Activated gamma-delta T cell treated with anti-CD3 and anti-CD28 coated beads, Interleukin-2, amount 50 U/mL, for 16 hours (primary cell): ENCODE results near the gene CCDC69.
"Not testable (repeated sequence)": the region's sequence is repeated elsewhere in the genome, so short reads cannot be mapped to it uniquely, and the experiment has no call there.

Experiments used
- DNase-seq: peaks from one replicate; pipeline ENCODE4 v3.0.0-alpha.2; 2020; ENCODE audit warnings: low read depth

Gene CCDC69

GRCh38 chr5:151192626-151193025, 31.3 kb downstream of the CCDC69 start:
- DNase-seq = no peak

DNA sequence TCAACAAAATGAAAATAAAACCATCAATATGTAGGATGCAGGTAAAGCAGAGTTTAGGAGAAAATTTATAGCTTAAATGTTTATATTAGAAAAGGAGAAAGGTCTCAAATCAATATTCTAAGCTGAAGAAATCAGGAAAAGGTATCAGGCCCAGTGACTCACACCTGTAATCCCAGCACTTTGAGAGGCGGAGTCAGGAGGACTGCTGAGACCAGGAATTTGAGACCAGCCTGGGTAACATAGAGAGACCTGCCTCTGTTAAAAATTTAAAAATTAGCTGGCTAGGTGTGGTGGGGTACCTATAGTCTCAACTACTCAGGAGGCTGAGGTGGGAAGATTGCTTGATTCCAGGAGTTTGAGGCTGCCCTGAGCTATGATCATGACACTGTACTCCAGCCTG, 32.2 kb downstream of the CCDC69 start:
- DNase-seq = no peak

GRCh38 chr5:151189151-151189550, 34.7 kb downstream of the CCDC69 start:
- no peak for DNase-seq

DNA sequence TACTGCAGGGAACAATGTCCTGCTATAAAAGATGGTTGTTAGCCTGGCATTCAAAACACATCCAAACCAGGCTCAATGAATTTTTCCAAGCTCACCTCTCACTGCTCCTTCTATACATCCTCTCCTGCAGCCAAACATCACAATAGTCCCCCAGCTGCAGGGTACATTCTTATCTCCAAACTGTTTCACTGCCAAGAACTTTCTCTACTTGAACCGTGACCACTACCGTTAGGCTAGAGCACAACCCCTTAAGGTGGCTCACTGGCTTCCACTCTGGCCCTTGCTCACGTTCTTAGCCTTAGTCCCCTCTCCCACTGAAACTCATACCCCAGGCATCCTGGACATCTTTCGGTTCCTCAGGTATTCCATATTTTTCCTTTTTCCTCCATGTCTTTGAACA, 37.4 kb downstream of the CCDC69 start:
- no peak for DNase-seq

GRCh38 chr5:151186052-151186451, 37.8 kb downstream of the CCDC69 start:
- DNase-seq = no peak

DNA sequence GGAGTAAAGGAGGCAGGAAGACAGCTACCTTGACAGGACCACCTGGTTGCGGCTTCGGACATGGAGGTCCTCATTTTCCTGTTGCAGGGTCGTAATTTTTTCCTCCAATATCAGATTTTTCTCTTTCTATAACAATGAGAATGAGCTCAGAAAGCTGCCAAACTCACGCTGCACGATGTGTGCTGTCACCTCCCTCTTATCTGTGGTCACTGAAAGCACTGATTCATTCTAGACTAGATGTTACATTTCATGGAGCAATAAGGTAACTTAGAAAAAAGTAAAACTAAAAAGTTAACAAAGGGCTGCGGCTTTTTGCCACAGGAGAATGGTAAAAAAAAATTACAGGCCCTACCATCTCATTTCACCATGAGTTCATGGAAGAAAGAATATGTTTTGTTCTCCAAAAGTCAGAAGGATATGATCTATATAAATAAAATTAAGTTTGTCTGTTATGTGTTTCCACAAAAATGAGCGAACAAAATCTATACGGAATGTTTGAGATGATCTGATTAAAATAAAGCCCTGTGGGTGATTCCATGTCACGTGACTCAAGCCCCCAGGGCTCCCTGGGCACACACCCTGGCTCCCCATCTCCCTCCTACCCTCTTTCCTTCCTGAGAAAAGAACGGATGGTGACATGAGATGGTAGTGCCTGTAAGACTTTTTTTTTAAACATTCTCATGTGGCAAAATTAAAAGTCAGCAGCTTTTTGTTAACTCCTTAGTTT, 39.4 kb downstream of the CCDC69 start:
- DNase-seq = no peak

DNA sequence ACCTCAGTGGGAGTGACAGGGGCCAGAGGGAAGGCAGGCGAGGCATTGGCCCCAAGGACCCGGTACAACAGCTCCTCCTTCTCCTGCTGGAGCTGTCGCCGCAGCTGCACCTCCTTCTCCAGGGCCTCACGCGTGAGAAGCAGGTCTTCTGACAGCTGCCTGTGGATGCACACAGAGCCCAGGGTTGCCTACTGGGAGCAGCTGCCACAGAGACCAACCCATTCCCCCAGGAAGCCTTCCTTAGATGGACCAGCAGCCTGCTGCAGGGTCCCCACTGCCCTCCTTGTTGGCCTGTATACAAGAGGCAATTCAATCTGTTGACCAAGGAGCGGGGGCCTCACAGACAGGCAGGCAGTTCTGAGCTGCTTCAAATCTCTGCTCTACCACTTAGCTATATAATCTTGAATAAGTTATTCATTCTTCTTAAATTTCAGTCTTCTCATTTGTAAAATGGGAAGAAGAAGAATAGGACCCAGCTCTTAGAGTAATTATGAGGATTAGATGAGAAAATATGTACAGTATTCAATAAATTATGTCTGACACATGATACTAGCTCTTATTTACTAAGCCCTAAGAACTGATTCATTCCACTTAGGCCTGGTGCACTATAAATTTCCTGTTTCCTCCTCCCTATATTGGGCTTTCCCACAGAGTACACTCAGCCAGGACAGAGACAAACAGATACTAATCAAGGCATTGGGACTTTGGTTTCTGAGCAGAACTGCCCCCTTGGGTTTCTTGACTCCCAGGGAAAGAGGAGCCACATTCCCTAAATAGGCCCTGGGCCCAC, 40.2 kb downstream of the CCDC69 start:
- DNase-seq = no peak

DNA sequence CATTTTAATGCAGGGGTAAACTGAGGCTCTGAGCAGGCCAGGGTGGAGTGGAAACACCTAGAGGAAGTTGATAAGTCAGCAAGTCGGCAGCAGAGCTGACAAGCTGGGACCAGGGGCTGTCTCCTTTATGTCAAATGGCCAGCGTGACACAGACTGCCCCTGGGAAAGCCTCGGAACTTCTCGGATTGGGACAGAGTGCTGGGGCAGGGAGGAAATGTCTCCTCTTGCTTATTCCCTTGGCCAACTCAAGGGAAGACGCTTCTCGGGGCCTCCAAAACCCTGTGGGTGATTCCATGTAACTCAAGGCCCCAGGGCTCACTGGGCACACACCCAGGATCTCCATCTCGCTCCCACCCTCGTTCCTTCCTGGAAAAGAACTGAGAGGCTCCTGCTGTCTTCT, 40.9 kb downstream of the CCDC69 start:
- no peak for DNase-seq

DNA sequence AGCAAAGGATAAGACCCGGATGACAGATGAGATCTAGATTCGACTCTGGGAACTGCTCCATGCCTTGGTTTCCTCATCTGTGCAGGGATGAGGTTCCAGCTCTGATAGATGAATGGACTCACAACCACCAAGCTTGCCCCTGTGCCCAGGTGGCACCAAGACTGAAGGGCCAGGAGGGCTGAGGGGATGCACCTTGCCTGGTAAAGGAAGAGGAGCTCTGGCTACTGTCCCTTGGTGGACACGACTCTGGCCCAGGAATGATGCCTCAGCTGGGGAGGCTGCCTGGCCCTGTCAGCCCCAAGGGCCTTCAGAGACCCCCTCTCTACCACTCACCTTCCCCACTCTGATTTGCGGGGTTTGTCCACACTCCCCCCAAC, 41.4 kb downstream of the CCDC69 start:
- no peak for DNase-seq

- no peak for DNase-seq
Observed at GRCh38 chr5:151181818-151182523, 41.9 kb downstream of the CCDC69 start.

DNA sequence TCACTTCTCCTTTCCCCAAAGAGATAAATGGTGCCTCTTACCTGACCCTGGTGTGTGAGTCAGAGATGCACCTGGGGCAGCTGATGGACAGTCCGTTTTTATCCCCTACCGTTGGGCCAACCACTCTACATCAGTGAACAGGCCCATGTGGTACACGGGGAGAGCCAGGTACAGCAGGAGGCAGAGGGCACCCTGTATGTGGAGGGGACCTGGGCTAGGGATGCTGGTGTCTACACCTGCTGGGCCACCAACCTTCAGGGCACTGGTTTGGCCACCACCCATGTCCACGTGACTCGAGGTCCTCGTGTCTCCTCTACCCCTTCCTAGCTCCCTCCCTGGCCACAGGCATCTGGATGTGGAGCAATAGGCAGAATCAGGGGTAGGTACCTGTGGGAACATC, 43.6 kb downstream of the CCDC69 start:
- DNase-seq = no peak

DNA sequence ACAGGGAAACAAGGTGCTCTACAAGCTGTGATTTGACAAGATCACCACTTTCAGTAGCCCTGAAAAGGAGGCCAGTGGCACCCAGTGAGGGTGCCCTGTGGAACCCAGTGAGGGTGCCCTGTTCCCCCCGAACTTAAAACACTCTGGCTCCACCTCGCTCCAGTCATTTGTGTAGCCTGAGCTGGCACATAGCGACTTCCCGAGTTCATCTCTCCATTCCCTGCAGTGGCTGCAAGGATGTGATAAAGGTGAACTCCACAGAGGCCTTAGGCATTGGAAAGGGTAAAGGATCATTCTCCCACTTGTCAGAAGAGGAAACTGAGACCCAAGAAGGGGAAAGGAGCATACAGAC, 44.4 kb downstream of the CCDC69 start:
- DNase-seq = no peak

DNA sequence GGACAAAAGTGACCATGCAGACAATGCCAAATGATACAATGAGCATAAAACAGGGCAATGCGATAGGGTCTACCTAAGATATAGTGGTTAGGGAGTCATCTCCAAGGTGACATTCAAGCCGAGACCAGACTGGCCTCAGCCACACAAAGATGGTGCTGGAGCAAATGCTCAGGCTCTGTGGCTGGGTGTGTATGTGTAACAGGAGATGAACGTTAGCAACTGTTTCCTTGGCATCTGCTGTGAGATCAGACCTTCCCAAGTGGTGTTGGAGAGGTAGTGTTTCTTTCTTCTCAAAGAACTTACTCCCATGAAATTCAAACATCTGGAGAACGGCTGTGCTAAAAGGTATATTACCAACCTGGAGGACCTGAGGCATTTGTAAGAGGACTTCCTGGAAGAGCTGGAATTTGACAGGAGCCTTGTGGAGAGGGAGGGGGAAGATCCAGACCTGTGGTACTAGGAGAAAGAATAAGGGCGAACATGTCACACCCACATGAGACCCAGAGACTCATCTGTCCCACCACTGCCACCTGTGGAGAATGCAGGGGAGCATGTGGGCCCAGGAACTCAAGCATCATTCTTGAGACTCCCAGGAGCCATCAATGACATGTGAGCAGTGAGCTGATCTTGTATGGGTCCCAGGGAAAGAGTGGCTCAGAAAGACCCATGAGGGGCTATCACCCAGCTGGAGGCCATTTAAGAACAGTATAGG, 45.0 kb downstream of the CCDC69 start:
- no peak for DNase-seq

- no peak for DNase-seq
Observed at GRCh38 chr5:151178372-151178771, 45.5 kb downstream of the CCDC69 start.

DNA sequence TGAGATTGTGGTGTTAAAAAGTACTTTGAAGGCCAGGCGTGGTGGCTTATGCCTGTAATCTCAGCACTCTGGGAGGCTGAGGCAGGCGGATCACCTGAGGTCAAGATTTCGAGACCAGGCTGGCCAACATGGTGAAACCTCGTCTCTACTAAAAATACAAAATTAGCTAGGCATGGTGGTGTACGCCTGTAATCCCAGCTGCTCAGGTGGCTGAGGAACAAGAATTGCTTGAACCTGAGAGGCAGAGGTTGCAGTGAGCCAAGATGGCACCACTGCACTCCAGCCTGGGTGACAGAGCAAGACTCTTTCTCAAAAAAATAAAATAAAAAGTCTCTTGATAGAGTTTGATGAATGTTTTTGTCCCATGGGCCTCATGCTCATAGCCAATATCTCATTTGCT, 47.6 kb downstream of the CCDC69 start:
- not testable (repeated sequence) for DNase-seq

DNA sequence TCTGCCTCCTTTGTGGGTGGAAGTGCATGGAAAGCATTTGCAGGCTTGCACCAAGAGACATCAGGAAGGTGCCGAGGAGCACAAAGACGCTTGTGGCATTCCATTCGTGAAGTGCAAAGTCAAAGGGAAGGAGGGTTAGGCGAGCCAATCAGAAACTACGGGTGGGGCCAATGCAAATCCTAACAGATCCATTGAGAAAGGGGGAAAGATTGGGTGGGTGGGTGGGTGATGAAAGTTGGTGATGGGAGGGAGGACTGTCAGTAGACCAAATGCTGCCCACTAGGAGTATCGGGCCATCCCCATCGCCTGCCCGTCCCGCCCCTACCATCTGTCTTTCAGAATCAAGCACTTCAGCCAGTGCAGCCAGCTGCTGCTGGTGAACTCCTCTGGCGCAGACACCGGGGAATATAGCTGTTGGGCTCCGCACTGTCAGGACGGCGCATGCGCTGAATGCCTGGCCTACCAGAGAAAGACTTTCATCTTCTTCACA, 49.2 kb downstream of the CCDC69 start:
- DNase-seq = no peak

- no peak for DNase-seq
Observed at GRCh38 chr5:151173711-151174611, 49.9 kb downstream of the CCDC69 start.

GRCh38 chr5:151171529-151171928, 52.4 kb downstream of the CCDC69 start:
- DNase-seq = no peak

DNA sequence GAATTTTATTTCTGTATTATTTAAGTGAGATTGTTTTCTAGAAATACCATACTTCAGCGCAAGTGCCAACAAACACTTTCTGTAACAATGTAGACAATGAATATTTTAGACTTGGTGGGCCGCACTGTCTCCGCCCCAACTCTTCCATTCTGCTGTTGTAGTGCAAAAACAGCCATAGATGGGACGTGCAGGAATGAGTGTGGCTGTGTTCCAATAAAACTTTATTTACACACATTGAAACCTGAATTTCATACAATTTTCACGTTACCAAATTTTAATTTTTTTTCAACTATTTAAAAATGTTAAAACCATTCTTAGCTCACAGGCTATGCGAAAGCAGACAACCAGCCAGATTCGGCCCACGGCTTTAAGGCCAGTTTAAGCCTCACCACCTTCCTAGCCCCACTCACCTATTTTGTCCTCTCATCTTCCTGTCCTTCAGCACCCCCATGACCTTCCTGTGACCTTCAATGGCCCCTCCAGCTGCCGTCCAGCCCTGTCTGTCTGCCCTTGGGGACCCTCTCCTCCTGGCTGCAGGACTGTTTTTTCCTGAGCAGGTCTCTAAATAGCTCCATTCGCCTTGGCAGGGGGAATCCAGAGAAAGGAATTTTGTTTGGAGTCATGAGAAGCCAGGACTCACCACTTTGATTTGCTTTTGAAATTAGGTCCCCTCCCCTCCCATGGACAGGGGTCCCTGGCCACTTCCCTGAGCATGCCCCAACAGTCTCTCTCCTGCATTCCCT, 55.1 kb downstream of the CCDC69 start:
- DNase-seq = no peak

DNA sequence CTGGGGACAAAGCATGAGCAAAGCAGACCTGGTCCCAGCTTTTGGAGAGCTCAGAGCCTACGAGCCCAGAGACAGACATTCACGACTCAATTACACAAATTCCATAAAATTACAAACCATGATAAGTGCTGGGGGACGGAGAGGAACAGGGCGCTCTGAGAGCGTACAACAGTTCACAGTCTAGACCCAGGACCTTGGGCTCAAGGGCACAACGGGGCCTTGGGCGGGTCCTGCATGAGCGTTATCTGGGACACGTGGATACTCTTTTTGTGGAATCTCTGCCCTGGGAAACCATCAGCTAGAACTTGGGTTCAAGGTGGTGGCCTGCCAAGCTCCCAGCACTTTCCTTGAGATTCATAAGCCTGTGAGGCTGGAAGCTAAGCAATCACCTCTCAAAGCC, 56.9 kb downstream of the CCDC69 start:
- no peak for DNase-seq
